ENCODE results near the gene HABP4.

DNA sequence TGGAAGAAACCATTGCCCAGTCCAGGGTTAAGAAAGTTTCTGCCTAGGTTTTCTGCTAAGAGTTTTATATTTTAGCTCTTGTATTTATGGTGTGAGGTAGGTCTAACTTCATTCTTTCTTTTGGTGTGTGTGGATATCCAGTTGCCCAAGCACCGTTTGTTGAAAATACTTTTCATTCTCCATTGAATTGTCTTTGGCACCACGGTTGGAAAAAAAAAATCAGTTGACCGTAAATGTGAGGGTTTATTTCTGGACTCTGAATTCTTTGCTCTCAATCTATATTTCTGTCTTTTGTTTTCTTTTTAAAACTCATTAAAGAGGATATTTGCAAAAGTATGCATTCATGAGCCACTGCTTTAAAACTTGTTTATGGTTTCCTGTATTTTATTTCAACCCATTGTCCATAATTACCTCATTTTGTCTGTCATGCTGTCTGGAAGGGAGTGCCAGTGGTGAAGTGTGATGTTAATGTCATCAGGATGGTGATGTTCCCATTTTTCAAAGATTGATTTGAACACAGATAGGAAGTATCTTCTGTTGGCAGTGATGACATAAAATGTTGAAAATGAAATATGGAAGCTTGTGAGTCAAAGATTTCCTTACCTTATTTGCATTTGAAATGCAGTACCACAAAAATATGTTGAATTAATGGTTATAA lies 33.9 kb downstream of the HABP4 start:
- TF ChIP-seq RXRA (IDR thresholded peaks at IDR 0.05) (no peak), SP1 (IDR thresholded peaks at IDR 0.05) (no peak), GABPA (IDR thresholded peaks at IDR 0.05 in 1 of 2, conservative IDR thresholded peaks at IDR 0.05 in 1 of 2) (no peak), ZBTB33 (IDR thresholded peaks at IDR 0.05) (no peak), ATF3 (IDR thresholded peaks at IDR 0.05) (no peak), YY1 (IDR thresholded peaks at IDR 0.05) (no peak), FOXA1 (IDR thresholded peaks at IDR 0.05) (no peak), EGR1 (IDR thresholded peaks at IDR 0.05; ENCODE audit: low read depth in 2 of 2) (no peak), FOXA2 (IDR thresholded peaks at IDR 0.05) (no peak), RAD21 (IDR thresholded peaks at IDR 0.05) (no peak)
- TF ChIP-seq, protein P1, sequence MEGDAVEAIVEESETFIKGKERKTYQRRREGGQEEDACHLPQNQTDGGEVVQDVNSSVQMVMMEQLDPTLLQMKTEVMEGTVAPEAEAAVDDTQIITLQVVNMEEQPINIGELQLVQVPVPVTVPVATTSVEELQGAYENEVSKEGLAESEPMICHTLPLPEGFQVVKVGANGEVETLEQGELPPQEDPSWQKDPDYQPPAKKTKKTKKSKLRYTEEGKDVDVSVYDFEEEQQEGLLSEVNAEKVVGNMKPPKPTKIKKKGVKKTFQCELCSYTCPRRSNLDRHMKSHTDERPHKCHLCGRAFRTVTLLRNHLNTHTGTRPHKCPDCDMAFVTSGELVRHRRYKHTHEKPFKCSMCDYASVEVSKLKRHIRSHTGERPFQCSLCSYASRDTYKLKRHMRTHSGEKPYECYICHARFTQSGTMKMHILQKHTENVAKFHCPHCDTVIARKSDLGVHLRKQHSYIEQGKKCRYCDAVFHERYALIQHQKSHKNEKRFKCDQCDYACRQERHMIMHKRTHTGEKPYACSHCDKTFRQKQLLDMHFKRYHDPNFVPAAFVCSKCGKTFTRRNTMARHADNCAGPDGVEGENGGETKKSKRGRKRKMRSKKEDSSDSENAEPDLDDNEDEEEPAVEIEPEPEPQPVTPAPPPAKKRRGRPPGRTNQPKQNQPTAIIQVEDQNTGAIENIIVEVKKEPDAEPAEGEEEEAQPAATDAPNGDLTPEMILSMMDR (IDR thresholded peaks at IDR 0.05; ENCODE audit: low read depth, low read length, missing input control): no peak
- TF ChIP-seq, protein P2, sequence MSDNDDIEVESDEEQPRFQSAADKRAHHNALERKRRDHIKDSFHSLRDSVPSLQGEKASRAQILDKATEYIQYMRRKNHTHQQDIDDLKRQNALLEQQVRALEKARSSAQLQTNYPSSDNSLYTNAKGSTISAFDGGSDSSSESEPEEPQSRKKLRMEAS (IDR thresholded peaks at IDR 0.05): no peak

All from liver (tissue), 3 donors.